T1000 (cell line): ENCODE data around the gene LBH.

Experiments used
- DNase-seq: peaks from one replicate; lab custom pipeline; 2025; ENCODE audit warnings: mixed read lengths; lab: John Stamatoyannopoulos, UW

LBH gene

DNA sequence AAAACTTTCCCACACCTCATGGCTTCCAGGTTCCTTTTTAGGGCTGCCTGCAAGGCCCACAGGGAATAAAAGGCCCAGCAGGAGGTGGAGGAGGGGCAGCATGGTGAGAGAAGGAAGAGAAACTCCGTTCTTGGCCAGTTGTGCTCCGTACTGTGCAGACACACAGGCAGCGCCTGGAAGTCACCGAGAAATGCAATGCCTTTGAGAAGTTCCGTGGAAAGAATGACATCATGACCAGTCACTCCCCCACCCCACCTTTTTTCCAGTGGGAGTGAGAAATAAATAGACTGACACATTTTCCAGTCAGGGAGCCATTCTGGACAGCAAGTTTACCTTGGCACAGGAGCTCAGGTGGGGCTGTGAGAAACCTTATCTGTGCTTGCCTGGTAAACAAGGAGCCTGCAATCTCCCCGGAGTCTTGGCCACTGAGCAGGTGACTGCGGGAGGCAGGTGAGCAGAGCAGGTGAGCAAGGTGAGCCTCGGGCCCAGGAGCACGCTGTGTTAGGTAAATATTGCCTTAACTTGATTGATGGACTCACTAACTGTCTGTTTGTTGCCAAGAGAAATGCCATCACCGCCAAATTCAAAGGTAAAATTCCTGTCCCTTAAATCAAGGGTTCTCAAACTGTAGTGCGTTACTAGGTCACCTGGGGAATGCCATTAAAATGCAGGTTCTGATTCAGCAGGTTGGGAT is 13.5 kb upstream of the LBH start:
- DNase-seq = no peak

DNA sequence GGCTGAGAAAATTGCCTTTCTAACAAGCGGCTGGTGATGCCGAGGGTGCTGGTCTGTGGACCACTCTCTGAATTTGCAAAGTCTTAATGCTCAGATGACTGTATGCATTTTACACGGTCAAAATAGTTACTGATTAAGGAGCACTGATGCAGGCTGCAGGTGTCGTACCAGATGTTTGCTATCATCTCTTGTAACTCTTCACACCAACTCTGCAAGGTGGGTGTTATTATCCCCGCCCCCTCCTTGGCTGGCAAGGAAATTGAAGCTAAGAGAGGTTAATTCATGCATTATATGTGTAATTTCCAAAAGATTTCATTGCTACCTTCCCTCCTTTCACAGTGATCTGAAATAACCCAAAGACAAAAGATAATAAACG is 13.0 kb upstream of the LBH start:
- DNase-seq = no peak

DNA sequence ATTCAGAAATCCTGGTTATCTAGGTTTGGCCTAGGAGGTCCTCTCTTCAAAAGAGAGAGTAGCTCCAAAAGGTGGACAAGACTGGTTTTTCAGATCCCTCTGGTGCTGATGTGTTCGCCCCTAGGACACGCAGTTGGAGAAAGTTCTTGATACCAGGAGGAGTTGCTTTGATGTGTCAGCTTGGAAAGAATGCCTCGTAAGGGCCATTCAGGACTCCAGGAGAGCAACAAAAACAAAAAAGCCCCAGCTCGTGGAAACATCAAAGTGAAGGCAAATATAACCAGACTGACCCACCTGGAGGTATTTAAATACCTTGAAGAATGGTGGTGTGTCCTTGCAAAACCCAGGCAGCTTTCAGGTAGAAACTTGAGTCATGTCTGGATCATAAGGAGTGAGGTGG is 12.5 kb upstream of the LBH start:
- no peak for DNase-seq

DNA sequence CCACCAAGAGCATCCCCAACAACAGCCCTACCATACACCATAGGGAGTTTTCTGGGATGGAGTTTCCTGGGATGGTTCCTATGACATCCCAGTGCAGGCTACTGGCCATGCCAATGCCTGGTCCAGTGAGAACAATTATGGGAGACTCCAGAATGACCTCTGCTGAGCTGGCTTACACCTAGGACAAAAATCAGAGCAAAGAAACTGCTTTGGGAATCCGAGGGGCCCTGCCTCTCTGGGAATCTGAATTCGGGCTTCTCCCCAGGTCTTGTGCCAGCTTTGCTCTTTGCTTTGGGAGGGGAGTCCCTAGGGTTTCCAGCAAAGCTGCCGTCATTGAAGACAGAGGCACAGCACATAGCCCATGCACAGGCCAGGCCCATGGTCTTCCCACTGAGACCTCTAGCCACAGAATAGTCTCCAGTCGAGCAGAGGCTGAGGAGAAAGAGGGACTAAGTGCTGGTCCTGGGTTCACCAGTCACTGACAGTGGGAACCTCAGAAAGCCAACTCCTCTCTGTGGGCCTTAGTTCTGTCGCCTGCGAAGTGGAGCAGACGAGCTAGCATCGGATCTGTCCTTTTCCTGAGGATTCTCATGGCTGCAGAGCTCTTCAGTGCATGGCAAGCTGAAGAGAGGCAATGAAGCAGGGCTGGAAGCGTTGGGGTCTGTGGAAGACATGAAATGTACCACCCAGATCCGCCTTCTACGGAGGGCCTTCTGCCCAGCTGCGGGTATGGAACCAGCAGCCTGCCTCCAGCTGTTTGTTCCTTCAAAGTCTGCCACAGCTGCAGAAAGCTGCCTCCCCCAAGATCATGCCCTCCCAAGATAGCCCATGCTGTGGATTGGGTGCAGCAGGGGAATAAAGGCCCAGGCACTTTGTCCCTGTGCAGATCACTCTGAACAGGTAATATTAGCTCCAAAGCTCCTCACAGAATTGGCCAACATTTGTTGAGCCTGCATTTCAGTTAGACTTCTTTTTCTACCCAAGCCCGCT is 11.2 kb upstream of the LBH start:
- DNase-seq = no peak

DNA sequence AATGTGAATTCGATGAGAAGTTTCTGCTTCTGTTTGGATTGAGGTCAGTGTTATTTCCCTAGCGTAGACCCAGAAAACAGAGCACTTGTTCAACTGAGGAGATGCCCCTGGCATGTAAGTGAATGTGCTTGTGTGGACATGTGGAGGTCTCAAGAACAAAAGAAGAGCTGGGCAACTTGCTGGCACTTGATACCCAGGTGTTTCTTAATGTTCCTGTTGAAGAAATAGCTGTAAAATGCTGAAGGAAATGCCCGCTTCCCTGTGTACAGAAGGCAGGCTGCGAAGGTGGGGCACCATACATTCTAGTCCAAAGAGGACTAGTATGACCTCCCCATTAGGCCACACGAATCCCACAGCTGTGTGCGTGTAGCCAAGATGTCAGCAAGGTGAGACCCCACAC is 9.8 kb upstream of the LBH start:
- no peak for DNase-seq

DNA sequence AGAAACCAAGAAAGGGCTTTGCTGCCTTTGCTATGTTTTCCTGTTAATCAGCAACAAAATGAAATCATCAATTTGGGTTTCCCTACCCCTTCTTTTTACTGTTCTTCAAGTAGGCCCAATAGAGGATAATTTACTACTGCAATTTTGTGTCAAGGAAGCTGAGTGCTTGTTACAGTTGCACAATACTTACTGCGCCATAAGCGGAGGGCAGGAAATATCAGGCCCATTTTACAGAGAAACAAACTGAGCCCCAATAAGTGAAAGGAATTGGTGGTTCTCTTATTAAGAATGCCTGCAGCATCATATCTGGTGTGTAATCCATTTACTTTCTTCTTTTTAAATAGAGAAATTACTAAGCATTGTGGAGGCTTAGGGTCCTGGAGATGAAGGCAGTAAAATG is 9.3 kb upstream of the LBH start:
- no peak for DNase-seq

DNA sequence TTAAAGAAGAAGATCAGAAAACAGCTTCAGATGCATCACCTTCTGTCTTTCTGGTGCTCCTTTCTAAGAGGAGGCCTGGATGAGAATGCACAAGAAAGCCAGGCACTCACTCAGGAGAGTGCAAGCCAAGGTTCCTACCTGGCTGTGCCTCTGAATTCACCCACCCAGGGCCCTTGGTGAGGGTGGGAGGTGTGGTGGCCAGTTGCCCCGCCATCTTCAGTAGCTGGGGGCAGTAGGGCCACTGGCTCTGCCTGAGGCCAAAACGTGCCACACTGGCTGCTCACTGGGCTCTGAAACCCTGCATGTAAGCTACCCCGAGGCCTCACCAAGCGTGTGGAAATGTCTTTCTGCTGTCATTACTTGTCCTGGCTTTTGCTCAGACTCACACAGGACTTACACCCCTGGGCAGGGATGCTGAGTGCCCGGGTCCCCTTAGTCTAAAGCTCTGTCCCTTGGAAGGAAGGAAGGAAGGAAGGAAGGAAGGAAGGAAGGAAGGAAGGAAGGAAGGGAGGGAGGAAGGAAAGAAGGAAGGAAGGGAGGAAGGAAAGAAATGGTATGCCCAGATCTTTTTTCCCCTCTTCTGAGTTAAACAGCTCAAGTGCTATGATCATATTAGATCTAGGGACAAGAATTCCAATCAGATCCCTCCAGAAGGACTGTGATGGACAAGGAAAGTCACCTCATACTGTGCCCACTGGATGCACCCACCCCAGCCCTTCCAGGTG is 8.5 kb upstream of the LBH start:
- DNase-seq = no peak

DNA sequence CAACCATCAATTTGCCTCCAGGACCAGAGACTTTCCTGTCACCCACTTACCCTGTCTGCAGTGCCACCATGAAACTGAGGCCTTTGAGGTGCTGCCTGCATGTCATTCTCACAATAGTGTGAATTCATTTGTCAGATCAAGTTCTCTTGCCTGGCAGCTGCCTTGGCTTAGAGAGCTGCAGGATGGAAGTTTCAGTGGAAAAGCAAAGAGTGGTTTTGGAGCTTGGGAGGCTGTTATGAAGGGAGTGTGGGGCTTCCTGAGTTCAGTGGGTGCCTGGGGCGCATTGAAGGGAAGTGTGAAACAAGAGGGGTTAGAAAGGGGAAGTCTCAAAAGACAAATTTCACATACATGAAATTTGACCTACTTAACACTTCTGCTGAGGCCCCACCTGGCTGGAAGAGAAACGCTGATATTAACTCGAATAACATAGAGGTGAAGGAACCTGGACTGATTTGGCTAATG is 7.9 kb upstream of the LBH start:
- no peak for DNase-seq

DNA sequence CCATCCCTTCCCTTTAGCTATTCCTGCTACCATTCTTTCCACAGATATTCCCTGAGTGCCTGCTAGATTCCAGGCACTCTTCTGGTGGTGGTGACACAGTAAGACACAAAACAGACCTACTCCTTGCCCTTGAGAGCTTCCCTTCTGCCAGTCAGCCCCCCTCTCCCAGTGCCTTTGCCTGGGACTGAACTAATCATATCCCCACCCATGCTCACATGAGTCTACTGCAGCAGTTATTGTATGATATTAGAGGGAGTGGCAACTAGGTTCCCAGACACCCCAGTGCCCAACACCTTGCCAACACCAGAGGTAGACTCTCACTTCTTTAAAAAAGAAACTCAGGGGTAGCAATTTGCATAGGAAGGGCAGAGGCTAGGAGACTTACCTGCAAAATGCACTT is 7.2 kb upstream of the LBH start:
- DNase-seq = no peak

DNA sequence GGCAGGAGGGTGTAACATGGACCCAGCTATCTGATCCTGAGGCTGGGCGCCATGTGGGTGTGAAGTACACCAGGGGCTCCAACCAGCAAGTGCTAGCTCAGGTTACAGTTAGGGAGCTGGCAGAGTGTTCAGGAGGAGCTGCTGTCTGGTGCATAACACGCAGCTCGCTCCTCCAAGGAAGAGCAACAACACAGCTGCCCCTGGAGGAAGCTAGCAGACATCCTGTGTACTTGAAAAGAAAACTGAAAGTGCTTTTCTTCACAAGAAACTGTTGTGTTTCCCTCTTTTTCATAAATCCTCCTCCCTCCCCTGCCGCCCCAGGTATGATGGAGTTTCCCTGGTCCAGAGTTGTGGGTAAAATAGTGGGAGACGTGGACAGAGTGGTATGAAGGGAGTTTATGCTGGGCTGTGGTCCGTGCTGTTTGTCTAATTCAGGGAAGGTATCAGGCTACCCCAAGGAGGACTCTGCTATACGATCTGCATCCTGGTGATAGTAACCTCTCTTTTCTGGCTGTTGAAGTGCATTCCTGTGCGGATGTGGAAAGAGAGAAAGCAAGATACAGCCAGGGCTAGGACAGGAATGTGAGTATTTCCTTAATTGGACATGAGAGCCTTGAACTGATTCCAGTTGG is 6.1 kb upstream of the LBH start:
- DNase-seq = no peak

DNA sequence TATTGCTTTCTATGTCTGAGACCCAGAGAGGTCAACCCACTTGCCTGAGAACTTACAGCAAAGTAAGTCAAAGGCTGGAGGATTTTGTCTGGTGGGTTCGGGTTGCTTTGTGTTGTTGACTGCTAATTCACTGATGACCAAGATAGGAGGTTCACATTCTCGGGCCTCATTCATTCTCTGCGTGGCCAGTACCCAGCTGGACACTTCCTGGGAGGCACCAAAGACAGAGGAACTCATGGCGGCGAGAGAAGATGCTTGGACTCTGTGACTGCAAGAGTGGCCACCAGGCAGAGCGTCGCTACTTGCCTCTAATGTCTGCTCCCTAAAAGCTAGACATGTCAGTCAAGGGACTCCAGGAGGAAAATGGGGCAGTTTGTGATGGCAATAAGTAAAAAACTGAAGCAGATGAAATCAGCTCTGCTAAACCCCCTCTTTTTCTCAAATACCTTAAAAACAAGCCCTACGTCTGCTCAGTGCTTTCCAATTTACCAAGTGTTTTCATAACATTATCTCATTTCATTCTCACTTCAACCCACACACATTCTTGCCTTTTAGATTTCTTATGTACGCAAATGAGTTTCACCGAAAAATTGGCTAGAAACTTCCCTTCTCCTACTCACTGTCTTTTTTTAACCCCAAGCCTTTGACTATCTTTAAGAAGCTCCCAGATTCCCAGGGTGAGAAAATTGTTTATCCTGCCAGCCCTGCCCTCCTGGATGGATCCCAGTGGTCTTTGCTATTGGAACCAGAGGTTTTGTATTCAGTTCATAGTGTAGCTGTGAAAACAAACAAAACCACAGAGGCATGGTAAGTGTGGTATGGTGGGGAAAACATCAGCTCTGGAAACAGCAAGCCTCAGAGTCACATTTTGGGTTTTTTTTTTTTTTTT is 4.9 kb upstream of the LBH start:
- no peak for DNase-seq

DNA sequence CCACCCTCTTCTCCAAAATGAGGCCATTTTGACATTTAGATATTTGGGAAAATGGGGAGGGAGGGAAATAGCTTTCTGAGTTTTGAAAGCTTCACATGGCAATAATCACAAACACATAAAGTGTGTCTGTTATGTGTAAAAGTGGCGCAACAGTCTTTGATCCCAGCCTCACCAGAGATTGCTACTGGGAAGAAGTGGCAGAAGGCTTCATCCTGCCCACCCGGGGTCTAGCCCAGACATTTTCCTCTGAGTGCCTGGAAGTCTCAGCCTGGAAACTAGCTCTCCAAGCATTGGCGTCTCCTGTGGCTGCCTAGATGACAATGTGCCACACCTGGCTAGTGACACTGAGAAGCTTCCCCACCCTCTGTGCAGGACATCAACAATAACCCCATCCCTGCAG is 1.7 kb upstream of the LBH start:
- no peak for DNase-seq

DNA sequence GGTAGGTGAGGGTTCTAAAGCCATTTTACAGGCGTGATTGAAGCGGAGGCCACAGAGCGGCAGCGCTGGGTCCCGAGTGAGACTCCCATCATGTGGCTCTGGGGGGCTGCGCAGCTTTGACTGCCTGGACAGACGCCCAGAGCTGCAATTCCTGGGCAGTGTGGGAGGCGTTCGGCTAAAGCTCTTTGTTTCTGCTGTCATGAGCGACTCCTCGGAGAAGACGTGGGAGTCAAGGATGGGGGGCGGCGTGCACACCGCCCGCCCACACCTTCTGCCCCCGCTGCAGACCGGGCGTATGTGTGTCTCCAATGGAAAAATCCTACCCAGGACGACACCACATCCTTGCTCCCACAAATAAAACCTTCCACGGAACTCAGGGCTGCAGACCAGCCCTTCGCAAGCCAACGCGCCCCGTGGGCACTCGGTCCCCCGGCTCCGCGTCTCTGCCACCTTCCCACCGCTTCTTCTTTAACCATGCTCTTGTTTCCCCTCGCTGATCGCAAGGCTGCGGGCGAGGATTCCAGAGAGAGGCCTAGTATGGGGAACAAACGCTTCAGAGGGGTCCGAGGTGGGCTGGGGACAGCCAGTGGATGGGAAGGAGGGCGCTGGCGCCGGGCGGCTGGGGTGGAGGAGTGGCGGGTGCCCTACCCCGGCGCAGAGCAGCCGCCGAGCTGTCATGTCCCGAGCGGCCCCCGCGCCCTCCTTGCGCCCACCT is 680 bp upstream of the LBH start:
- DNase-seq = no peak

DNA sequence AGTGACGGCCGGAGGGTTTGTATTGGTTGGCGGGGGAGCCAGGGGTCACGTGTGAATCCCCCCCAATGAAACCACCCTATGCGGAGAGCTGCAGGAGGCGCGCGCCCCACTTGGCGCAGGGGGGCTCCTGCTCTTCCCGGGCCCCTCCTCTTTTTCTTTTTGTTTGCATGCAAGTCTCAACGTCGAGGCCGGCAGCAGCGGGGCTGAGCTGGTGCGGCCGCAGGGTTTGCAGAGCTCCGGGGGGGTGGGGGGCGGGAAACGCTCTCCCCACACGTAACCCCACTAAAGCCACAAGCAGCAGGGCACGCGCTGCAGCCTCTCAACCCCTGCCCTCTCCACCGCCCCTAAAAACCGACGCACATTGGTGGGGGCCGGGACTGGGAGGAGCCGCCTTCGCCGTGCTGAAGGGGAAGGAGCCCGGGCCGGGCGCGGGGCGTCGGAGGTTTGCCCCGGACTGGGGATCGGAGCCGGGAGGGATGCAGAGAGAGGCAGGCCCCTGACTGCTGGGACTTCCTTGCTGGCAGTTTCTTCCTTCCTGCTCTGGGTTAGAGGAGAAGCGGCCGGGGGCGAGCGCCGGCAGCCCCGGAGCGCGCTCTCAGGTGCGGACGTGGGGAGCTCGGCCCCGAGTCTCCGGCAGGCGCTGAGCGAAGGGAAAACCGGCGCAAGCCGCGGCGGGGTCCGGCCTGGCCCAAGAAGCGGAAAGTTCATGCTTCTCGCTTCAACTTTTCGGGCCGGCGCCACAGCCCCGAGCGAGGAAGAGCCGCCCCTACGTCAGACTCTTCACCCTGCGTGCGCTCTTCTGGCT is 864 bp downstream of the LBH start:
- DNase-seq = no peak

DNA sequence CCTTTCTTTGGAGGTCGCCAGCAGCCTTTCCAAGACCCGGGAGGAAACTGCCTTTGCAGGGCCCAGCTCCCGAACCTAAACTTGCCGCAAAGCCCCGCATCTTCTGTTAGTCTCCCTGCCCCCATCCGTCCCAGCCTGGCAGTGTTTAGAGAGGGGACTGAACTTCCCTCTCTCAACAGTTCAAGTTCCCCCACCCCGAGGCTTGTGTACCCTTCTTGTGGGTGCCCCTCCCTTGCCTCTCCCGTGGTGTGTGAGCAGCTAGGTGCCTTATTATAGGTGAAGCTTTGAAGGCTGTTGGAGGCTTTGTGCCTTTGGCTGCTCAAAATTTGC is 1.4 kb downstream of the LBH start:
- DNase-seq = no peak

DNA sequence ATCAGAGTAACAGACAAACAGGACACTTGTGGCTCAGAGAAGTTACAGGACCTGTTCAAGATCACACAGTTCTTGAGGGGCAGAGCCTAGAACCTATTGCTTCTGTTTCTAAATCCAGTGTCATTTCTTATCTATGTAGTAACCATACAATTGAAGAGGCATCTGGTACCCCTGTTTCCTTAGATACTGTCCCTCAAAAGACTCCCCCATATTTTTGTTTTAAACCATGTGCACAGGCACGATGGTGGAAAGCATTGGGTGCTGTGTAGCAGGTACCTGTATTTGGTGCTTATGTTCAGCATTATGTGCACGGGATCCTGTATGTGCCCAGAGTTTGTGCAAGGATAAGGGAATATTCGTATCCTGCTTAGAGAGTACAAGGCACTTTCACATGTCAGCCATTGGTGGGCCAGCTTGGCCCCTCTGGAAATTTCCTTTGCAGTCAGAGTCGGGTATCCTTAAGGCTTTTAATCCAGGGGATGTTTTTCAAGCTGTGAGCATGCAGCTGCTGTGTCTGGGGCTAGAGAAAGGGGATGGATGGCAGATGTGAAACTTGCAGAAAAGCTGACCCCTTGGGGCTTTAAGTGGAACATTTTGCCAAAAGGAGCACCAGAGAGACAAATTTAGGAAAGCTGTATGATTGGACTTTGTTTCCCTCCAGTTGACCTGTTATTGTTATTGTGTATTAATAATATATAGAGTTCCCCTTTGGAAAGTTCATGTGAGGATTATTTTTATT is 2.1 kb downstream of the LBH start:
- no peak for DNase-seq

DNA sequence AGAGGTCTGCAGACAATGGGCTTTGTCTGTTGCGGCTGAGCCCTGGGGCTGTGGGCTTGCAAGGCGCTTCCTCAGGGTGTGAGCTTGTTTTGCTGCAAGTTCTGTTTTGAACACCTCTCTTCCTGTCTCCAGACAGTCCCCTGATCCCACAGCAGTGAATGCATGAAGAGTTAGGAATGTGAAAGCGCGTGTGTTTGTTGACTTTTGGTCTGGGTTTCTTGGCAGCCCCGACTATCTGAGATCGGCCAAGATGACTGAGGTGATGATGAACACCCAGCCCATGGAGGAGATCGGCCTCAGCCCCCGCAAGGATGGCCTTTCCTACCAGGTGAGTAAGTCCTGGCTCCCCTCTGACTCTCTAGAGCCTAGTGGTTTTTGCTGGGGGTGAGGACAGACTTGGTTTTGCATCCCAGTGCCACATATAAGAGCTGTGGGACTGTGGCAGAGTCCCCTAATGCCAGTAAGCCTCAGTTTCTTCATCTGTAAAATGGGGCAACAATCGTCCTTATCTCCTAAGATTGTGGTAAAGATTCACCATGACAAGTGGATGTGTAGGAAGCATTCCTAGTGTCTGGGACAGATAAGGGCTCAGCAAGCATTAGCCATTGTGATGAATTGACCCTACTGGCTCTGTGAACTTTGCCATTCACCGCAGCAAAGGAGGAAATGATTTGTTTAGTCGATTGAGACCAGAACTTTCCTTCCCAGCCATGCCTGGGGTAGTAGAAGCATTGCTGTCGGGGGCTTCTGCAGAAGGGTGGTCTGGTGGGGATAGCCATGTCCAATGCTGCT is 3.0 kb downstream of the LBH start:
- no peak for DNase-seq

DNA sequence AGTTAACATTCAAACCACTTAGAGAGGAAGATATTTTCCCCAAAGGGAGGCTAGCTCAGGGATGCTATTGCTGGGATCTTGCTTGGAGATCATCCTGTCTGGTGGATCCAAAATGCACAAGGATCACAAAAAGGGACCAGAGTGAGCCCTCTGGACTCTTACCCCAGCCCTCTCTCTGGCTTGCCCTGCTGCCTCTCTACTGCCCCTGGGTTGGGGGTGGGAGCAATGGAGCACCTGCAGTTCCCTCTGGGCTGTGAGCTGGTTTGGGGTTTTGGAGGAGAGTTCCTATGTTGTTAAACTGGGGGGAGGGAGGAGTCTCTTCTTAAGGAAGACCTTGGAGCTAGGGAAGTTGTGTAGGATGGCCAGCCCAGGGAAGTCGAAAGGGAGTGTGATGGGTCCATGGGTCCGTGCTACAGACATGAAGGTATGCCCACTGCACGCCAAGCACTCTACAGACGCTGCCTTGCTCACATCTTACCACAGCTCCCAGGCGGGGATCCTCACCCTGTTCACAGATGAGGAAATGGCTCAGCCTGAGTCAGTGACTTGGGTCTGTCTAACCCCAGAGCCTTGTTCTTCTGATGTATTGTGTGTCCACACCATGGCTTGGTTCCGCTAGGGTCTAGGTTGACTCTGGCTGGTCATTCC is 3.8 kb downstream of the LBH start:
- no peak for DNase-seq
